ENCODE measurements around the gene SP1. TPM values are rescaled to one million over a fixed set of nuclear protein-coding genes. Genes with fewer than 3 reads are reported as not detected.

The SP1 gene
- total RNA-seq, 1 donor from 2014 or later: 69.5 TPM

GRCh38 chr12:53376747-53377146, 3.2 kb upstream of the SP1 start:
- Mint-ChIP-seq H3K9me3 (ENCODE audit: unreplicated experiment) (no peaks in the 10 kb centered on the region), H3K36me3 (ENCODE audit: low read depth, unreplicated experiment) (peaks cover 8% of the 10 kb centered on the region), H3K27me3 (ENCODE audit: unreplicated experiment) (peaks cover 7% of the 10 kb centered on the region), H3K4me1 (ENCODE audit: unreplicated experiment) (peaks cover 19% of the 10 kb centered on the region), H3K27ac (ENCODE audit: unreplicated experiment) (no peak overlapping the region), H3K4me3 (ENCODE audit: unreplicated experiment) (no peak overlapping the region)
- TF ChIP-seq CTCF (IDR thresholded peaks at IDR 0.05; ENCODE audit: unreplicated experiment): no peak
- DNase-seq (ENCODE audit: low spot score): no peak

DNA sequence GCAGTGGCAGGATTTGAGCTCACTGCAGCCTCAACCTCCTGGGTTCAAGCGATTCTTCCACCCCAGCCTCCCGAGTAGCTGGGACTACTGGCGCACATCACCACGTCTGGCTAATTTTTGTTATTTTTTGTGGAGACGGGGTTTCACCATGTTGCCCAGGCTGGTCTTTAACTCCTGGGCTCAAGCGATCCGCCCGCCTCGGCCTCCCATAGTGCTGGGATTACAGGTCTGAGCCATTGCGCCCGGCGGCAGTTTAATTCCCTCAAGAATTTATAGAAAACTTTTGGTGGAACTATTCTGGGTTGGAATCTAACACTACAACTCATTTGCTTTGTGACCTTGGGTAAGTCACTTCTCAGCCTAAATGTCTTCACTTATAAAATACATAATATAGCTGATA, 1.8 kb upstream of the SP1 start:
- no peak overlapping the region for H3K4me3 Mint-ChIP-seq (ENCODE audit: unreplicated experiment)
- H3K27me3 Mint-ChIP-seq (ENCODE audit: unreplicated experiment): peaks cover 2% of the 10 kb centered on the region
- no peak overlapping the region for H3K27ac Mint-ChIP-seq (ENCODE audit: unreplicated experiment)
- peaks cover 24% of the 10 kb centered on the region for H3K4me1 Mint-ChIP-seq (ENCODE audit: unreplicated experiment)
- DNase-seq (ENCODE audit: low spot score): no peak
- H3K9me3 Mint-ChIP-seq (ENCODE audit: unreplicated experiment): no peaks in the 10 kb centered on the region
- no peak for TF ChIP-seq CTCF (IDR thresholded peaks at IDR 0.05; ENCODE audit: unreplicated experiment)
- H3K36me3 Mint-ChIP-seq (ENCODE audit: low read depth, unreplicated experiment): peaks cover 20% of the 10 kb centered on the region

DNA sequence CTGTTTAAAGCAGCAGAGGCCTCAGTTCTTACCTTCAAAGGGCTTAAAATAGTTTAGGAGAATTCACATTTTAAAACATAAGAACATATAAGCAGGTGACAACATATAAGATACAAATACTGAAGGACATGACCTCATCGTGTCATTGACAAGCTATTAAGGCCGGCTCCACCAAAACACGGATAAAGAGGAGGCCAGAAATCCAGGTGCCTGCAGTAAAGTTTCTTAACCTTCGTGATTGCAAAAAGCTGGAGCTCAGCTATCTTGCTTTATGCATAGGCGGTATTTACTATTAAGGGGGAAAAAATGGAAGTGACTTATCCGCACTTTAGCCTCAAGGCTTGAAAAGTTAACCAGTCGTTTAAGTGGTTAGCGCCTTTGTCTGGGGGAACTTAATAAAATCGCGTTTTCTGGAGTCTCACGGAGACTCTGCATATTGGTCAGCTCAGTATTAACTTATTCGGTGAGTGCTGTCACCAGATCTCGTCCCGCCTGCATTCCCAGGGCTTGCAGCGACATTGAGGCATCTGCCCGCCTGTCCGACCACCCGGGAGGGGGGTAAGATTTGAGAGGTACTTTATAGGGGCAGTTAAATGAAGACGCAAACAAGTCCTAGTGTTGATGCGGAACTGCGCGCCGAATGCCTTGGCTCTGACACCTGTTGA, 1.1 kb upstream of the SP1 start:
- no peaks in the 10 kb centered on the region for H3K9me3 Mint-ChIP-seq (ENCODE audit: unreplicated experiment)
- H3K27me3 Mint-ChIP-seq (ENCODE audit: unreplicated experiment): peaks cover 2% of the 10 kb centered on the region
- peaks cover 30% of the 10 kb centered on the region for H3K4me1 Mint-ChIP-seq (ENCODE audit: unreplicated experiment)
- no peak for DNase-seq (ENCODE audit: low spot score)
- no peak overlapping the region for H3K4me3 Mint-ChIP-seq (ENCODE audit: unreplicated experiment)
- H3K36me3 Mint-ChIP-seq (ENCODE audit: low read depth, unreplicated experiment): peaks cover 25% of the 10 kb centered on the region
- no peak for TF ChIP-seq CTCF (IDR thresholded peaks at IDR 0.05; ENCODE audit: unreplicated experiment)
- no peak overlapping the region for H3K27ac Mint-ChIP-seq (ENCODE audit: unreplicated experiment)

GRCh38 chr12:53379389-53380103, 430 bp upstream of the SP1 start:
- no peak overlapping the region for H3K27ac Mint-ChIP-seq (ENCODE audit: unreplicated experiment)
- DNase-seq (ENCODE audit: low spot score): peak; percentile 96
- peaks cover 32% of the 10 kb centered on the region for H3K4me1 Mint-ChIP-seq (ENCODE audit: unreplicated experiment)
- no peak overlapping the region for H3K4me3 Mint-ChIP-seq (ENCODE audit: unreplicated experiment)
- no peaks in the 10 kb centered on the region for H3K9me3 Mint-ChIP-seq (ENCODE audit: unreplicated experiment)
- H3K27me3 Mint-ChIP-seq (ENCODE audit: unreplicated experiment): peaks cover 2% of the 10 kb centered on the region
- no peak for TF ChIP-seq CTCF (IDR thresholded peaks at IDR 0.05; ENCODE audit: unreplicated experiment)
- H3K36me3 Mint-ChIP-seq (ENCODE audit: low read depth, unreplicated experiment): peaks cover 25% of the 10 kb centered on the region
